ENCODE data around the gene C5orf46. TPM values are rescaled to one million over a fixed set of nuclear protein-coding genes. Genes with fewer than 3 reads are reported as not detected.

The C5orf46 gene
- polyA plus RNA-seq (2011; rRNA removed) (not detected in 2 replicates), polyA plus RNA-seq (2017; fragmentation: RNase III; extraction: RNeasy Plus Mini Kit Qiagen cat#74134 plus additional on column Dnase treatment) (not detected in 3 replicates), polyA minus RNA-seq (2011; rRNA and poly(A)+ RNA removed) (not detected in 2 replicates)
- 0.09 TPM in 1 of 2 replicates, not detected in the other for polyA plus RNA-seq (2012; cell fraction: cytosol; rRNA removed)
- not detected in 2 replicates for polyA plus RNA-seq (2012; cell fraction: nucleus; rRNA removed)

GRCh38 chr5:147906326-147907095, at the start of gene C5orf46:
Gene C5orf46 (minus strand): TSS chr5:147906538. CDS start chr5:147906501, 37 bp downstream.
- no peak within 1 kb of the TSS for H3K4me3 ChIP-seq
- no peak within 1 kb of the TSS for H3K27ac ChIP-seq
- no peak for TF ChIP-seq SMC3 (IDR thresholded peaks at IDR 0.05)
- no peak for TF ChIP-seq CEBPB (IDR thresholded peaks at IDR 0.05)
- no peak for TF ChIP-seq CHD2 (IDR thresholded peaks at IDR 0.05; ENCODE audit: low read length, partially characterized antibody)
- TF ChIP-seq JUN (IDR thresholded peaks at IDR 0.05): no peak
- TF ChIP-seq PHF8 (IDR thresholded peaks at IDR 0.05; ENCODE audit: borderline replicate concordance, low read depth): no peak
- TF ChIP-seq HDAC2 (IDR thresholded peaks at IDR 0.05): no peak
- TF ChIP-seq TP53 (CRISPR knock-in tag; IDR thresholded peaks at IDR 0.05): no peak
- no peak for TF ChIP-seq ZNF302 (CRISPR knock-in tag; IDR thresholded peaks at IDR 0.05)
- no peak for DNase-seq (ENCODE audit: low read depth in 1 of 2, low spot score in 1 of 2)
- peak in 1 of 2 experiments; percentile 56; a peak in 1 of 6 replicates for ATAC-seq
- H3K4me2 ChIP-seq: no peak within 1 kb of the TSS
- CTCF ChIA-PET: no interaction called here
- POLR2A ChIA-PET: no interaction called here
- no peaks in the 10 kb centered on the region for H3K4me1 ChIP-seq
- WGBS (ENCODE audit: missing lambda C conversion rate): 22% methylated on average over 8 of the region's 8 CpGs
- no peaks in the 10 kb centered on the region for H3K9me3 ChIP-seq
- no peak for FAIRE-seq

DNA sequence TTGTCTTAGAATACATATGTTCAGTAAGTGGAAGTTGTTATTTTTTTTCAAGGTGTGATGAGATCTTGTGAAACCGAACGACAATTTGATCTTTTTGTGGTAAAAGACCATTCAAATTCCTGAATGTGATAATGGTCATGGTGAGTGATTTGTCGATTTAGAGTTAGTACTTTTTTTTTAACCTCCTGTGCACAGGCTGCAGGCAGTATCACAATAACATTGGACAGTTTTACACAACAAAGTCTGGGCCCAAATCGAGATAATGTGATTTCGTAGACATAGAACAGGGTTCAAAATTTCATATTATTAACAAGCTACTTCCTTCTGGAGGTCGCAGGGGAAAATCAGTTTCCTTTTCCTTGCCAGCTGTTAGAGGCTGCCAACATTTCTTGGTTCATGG, 48.6 kb upstream of the C5orf46 start:
- no peak overlapping the region for H3K4me2 ChIP-seq
- FAIRE-seq (no peak), ATAC-seq (no peak), DNase-seq (ENCODE audit: low read depth in 1 of 2, low spot score in 1 of 2) (no peak)
- ChIA-PET CTCF (interaction anchor here (1.0 kb wide), 1 partner anchor 97 kb away, joined by 3 read pairs; no protein-coding TSS in a partner anchor), POLR2A (no interaction called here)
- TF ChIP-seq PHF8 (IDR thresholded peaks at IDR 0.05; ENCODE audit: borderline replicate concordance, low read depth) (no peak), USF2 (IDR thresholded peaks at IDR 0.05) (no peak), KDM5A (IDR thresholded peaks at IDR 0.05) (no peak), POLR2AphosphoS2 (conservative IDR thresholded peaks at IDR 0.05; ENCODE audit: low read length) (no peak), RNF2 (IDR thresholded peaks at IDR 0.05; ENCODE audit: borderline replicate concordance, low read depth) (no peak), MAZ (IDR thresholded peaks at IDR 0.05; ENCODE audit: borderline replicate concordance, low read depth, low read length) (no peak), ZNF302 (CRISPR knock-in tag; IDR thresholded peaks at IDR 0.05) (no peak), HMGXB4 (CRISPR knock-in tag; IDR thresholded peaks at IDR 0.05; ENCODE audit: borderline replicate concordance) (no peak), FOSL2 (IDR thresholded peaks at IDR 0.05) (no peak), FOSL2 (CRISPR knock-in tag; IDR thresholded peaks at IDR 0.05) (no peak), PBX3 (IDR thresholded peaks at IDR 0.05) (no peak), NPAS2 (CRISPR knock-in tag; IDR thresholded peaks at IDR 0.05; ENCODE audit: borderline replicate concordance) (no peak), MAFK (IDR thresholded peaks at IDR 0.05; ENCODE audit: partially characterized antibody) (no peak), BHLHE40 (IDR thresholded peaks at IDR 0.05; ENCODE audit: low read depth, low read length) (no peak), HOXB13 (CRISPR knock-in tag; IDR thresholded peaks at IDR 0.05; ENCODE audit: low read depth) (no peak), ZFP36 (IDR thresholded peaks at IDR 0.05; ENCODE audit: borderline replicate concordance, partially characterized antibody) (no peak), HOXA7 (CRISPR knock-in tag; IDR thresholded peaks at IDR 0.05) (no peak)
- TF ChIP-seq, protein P1, sequence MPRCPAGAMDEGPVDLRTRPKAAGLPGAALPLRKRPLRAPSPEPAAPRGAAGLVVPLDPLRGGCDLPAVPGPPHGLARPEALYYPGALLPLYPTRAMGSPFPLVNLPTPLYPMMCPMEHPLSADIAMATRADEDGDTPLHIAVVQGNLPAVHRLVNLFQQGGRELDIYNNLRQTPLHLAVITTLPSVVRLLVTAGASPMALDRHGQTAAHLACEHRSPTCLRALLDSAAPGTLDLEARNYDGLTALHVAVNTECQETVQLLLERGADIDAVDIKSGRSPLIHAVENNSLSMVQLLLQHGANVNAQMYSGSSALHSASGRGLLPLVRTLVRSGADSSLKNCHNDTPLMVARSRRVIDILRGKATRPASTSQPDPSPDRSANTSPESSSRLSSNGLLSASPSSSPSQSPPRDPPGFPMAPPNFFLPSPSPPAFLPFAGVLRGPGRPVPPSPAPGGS (IDR thresholded peaks at IDR 0.05): no peak
- TF ChIP-seq, protein P2, sequence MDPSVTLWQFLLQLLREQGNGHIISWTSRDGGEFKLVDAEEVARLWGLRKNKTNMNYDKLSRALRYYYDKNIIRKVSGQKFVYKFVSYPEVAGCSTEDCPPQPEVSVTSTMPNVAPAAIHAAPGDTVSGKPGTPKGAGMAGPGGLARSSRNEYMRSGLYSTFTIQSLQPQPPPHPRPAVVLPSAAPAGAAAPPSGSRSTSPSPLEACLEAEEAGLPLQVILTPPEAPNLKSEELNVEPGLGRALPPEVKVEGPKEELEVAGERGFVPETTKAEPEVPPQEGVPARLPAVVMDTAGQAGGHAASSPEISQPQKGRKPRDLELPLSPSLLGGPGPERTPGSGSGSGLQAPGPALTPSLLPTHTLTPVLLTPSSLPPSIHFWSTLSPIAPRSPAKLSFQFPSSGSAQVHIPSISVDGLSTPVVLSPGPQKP (IDR thresholded peaks at IDR 0.05; ENCODE audit: low read depth, low read length): no peak
- TF ChIP-seq, protein P3, sequence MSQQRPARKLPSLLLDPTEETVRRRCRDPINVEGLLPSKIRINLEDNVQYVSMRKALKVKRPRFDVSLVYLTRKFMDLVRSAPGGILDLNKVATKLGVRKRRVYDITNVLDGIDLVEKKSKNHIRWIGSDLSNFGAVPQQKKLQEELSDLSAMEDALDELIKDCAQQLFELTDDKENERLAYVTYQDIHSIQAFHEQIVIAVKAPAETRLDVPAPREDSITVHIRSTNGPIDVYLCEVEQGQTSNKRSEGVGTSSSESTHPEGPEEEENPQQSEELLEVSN (IDR thresholded peaks at IDR 0.05; ENCODE audit: borderline replicate concordance, low read depth): no peak
- H3K27ac ChIP-seq: no peak overlapping the region
- H3K9me3 ChIP-seq: no peaks in the 10 kb centered on the region
- no peaks in the 10 kb centered on the region for H3K4me1 ChIP-seq
- WGBS (ENCODE audit: missing lambda C conversion rate): 4% methylated on average over 6 of the region's 6 CpGs
- H3K4me3 ChIP-seq: no peak overlapping the region

All from A549 (cell line).